GM19463 (cell line): ENCODE measurements around the gene TGM1.
A peak's percentile ranks its signal among the peaks of the same experiment; 100 is the strongest.

Experiments
- ATAC-seq: cut with Tn5 transposase; IDR thresholded peaks from one replicate; pipeline ENCODE4 v1.9.1; 2021; ENCODE audit warnings: mild to moderate bottlenecking, moderate library complexity; ENCODE audit not compliant: unreplicated experiment

TGM1 gene

DNA sequence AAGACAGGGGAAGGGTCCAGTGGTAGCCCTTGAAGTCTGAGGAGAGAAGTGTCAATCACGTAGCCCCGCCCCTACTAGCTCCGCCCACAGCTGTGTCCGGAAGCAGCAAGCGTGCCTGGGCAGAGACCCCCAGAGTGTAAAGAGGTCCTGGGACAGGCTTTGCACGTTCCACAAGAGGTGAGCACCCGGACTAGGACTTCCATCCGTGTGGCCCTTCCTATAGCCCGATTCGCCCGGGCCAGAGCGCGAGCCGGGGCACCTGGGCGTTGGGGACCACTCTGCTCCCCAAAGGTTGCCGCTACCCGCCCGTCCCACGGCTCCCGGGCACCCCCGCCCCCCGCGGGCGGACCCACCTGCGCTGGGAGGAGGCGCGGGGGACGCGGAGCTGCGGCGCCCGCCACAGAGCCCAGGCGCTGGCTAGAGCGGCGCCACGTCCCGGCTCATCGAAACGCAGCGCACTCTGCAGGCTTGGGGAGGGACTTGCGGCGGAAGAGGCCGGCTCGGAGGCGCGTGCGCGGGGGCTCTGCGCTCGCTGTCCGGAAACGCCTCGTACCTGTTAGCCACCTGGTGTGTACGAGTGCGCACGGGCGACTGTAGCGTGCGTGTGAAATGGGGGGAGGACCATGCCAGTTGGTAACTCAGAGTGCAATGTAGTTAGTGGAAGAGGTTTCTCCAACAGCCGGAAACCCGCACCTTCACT is 8.3 kb upstream of the TGM1 start, which contains the start of gene RABGGTA:
TSS of gene RABGGTA (minus strand) at position 464 of the 700 bp plus-strand sequence. CDS start 482 bp downstream, outside the sequence.
- peak; percentile 83 for ATAC-seq

DNA sequence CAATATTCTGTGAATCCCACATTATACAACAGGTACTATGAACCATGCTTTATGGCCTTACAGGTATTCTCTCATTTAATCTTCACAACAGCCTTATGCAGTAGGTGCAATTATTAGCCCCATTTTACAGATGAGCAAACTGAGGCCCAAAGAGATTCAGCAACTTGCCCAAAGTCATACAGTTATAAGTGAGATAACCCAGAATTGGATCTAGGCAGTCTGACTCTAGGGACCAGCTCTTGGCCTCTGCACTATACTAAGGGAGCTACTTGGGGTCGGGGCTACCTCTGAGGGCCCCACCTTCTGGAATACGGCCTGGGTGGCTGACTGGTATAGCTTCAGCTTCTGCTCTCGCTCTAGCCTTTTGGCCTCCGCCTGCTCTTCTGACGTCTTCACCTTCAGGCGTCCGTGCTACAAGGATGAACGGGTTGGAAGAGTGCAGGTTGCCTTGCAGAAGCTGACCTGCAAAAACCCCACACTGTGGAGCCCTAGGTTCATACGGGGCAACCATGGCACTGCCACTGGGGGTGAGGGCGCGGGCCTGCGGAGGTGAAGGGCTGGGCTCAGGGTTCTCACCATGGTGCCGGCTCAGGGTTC is 7.7 kb upstream of the TGM1 start:
- no peak for ATAC-seq

DNA sequence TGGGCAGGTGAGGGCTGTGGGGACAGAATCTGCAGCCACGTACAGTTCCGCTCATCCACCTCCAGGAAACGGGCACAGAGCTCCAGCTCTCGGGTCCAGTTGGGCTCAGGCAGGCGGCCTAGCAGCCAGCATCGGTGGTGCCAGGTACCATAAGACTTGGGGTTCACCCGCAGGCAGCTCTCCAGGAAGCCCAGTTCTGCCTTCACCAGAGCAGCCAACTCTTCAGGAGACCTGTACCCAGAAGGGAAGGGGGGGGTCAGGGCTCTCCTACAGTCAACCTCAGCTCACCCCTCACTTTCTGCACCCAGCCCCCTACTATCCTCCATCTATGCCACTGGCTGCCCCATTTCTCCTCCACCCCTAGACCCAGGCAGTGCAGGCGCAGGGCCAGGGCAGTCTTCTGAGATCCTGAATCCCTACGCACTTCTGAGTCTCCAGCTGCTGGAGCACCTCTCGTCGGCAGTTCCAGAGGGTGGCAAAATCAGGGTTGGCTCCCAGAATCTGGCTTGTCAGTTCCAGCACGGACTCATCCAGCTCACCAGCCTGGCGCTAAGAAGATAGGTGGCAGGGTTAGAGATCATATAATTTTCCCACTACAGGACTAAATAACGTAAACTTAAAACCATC is 7.0 kb upstream of the TGM1 start:
- no peak for ATAC-seq

DNA sequence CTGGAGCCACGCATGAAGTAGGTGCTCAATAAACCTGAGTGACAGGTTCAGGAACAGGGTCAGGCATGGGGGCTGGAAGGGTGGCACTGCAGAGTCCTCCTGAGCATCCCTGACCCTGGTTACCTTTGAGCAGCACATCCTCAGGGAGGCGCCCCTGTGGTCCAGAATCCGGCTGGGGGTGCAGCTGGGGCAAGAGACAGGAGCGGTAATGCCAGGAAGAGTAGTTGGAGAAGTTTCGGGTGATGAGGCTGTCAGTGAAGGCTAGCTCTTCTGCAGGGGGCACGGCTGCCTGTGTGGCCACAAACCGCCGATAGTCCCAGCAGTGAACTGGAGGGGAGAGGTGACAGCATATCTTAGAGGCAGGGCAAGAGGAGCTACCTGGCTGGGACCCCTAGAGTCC is 6.4 kb upstream of the TGM1 start:
- no peak for ATAC-seq

DNA sequence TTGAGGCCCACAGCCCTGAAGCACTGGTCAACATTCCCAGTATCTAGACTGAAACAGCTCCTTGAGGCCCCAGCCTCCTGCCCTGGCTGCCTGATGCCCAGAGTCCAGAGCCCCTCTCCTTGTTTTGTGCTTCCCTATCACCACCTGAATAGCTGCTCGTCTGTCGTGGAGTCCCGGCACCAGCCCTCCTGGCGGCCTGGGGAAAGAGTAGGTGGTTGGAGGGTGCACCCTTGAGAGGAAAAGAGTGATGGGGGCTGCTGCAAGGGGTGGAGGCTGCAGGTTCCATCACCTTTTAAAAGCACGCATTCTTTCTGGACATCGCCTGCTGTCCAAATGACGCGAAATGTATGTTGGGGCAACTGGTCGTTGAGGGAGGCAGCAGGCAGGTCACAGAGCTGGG is 5.2 kb upstream of the TGM1 start:
- ATAC-seq, result no peak

DNA sequence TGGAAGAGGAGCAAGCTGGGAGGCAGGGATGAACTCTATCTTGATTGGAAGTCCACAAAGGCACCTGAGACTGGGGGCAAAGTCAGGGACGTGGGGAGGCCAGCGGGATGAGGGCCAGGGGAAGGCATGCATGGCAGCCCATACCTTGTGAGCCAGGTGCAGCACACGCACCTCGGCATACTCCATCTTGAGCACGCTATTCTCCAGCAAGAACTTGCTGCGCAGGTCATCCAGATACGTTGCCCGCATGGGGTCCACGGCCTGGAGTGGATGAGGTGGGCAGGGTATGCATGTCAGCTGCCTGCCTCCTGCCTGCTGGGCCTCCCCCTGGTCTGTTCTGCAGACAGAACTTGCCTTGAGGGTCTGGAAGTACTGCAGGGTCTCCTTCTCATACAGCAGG is 4.5 kb upstream of the TGM1 start:
- ATAC-seq, result no peak

DNA sequence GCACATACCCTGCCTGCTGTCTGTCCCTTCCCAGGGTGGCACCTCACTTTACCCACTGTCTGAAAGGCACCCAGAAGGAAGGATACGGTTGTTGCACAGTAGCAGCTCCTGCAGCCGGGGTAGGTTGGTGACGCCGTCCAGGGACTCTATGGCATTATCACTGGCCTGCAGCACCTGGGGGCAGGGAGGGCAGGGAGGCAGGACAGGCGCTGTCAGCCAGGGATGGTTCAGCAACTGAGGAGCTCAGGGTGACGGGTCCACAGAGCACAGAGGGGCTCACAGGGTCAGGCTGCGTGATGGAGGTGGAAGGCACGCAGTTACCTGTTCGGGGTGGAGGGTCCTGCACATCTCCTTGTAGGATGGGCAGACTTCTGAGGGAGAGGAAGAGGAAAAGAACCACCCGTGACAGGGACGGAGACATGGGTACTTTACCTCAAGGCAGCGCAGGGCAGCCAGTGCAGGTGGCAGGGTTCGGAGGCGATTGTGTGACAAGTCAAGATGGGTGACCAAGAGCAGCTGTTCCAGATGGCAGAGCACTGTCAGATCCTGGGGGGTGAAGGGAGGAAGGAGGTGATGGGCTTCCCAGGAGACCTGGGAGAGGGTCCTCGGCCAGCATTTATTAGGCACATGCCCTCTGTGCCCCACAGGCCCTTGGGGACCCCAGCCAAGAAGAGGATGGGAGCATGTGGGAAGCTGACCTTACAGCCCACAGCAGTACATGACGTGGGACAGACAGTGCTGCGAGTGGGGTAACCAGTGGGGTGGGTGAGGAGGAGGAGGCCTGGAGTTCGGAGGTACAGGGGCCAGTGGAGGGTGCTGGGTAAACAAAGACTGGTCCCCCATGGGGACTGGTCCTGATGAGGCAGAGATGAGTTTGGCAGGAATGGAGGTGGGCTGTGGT is 3.6 kb upstream of the TGM1 start:
- no peak for ATAC-seq

DNA sequence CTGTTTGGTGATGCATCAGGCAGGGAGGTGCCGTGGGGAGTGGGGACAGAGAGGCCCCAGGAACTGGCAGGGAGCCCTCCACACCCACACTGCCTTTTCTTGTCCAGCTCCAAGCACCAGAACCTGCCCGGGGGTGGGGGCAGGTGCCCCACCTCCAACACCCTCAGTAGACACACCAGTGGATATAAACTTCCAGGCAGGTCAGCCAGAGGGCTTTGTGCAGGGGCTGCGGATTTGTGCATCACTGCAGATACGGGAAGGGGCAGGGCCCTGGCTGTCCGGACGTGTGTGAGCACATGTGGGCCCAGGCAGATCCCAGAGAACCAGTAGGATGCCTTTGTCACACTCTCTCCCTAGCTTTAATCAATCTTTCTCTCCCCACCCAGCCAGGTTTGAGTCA is 1.3 kb upstream of the TGM1 start:
- no peak for ATAC-seq

DNA sequence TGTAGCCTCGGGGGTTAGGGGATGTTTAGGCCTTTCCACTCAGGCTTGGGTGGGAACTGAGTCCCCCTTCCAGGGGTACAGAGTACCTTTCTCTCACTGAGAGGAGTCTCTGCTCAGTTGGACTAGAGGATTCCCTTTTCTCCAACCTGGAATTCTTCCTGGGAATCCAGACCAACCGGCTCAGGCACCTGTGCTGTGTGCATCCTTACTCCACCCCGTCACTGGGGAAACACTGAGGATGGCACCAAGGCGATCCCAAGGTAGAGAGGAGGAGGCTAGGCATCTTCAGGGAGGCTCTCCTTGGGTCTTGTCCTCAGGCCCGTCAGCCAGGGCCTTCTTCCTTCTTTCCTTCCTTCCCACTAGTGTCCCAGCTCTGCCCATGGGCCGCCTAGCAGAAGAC is 871 bp upstream of the TGM1 start:
- ATAC-seq, result no peak

DNA sequence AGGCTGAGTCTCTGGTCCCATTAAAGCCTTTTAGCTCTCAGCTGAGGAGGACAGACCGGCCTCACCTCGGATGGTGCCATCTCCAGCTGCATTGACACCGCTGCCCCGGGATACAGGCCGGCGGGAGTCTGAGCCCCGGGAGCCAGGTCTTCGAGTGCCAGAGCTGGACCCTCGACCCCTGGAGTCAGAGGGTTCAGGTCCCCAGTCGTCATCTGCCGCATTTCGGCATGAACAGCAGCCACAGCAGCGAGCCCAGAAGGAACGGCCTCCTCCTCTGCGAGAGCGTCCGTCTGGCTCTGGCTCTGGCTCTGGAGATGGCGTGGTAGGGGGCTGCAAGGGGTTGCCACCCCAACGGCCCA is 1.0 kb downstream of the TGM1 start:
- ATAC-seq, result no peak

DNA sequence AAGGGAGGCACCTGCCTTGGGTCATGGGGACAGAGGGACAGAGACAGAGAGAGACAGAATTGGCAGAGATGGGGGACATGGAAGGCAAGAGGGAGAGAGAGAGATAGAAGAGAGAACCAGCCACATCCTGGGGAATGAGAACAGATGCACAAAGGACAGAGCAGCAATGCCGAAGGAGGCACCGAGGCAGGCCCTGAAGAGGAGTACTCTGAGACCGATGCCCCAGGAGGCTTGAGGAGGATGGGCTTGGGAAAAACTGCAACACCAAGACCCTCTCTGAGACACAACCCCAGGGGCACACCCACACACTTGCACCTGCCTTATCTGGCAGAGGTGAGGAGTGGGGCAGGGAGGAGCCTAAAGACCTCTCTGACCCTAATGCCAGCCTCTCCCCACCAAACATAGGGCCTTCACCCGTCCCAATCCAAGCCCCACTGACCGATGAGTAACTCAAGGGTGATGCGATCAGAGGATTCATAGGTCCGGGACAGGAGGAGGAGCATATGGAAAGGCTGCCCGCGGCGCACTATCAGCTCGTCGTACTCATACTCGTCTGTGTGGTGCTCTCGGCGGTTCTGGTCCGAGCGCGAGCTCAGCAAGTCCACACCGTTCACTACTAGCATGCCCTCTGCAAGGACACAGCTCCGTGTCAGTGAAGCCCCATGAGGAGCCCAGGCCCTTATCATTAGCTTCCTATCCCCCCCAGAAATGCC is 1.6 kb downstream of the TGM1 start:
- no peak for ATAC-seq

DNA sequence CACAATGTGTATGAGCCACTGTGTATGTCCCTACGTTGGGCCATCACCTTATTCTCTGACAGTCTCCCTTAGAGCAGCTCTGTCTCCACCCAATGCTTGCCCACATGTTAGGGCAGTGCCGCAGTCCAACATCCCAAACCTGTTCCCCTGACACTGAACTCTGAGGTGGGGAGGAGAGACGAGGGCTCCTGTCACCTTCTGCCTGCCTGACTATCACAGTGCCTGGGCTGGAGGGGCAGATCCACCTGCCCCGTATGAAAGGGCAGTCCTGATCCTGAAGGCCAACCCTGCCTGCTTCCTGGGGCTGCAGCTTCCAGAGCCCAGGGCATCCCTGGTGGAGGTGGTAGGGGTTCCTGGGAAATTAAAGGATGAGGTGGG is 2.2 kb downstream of the TGM1 start:
- no peak for ATAC-seq

DNA sequence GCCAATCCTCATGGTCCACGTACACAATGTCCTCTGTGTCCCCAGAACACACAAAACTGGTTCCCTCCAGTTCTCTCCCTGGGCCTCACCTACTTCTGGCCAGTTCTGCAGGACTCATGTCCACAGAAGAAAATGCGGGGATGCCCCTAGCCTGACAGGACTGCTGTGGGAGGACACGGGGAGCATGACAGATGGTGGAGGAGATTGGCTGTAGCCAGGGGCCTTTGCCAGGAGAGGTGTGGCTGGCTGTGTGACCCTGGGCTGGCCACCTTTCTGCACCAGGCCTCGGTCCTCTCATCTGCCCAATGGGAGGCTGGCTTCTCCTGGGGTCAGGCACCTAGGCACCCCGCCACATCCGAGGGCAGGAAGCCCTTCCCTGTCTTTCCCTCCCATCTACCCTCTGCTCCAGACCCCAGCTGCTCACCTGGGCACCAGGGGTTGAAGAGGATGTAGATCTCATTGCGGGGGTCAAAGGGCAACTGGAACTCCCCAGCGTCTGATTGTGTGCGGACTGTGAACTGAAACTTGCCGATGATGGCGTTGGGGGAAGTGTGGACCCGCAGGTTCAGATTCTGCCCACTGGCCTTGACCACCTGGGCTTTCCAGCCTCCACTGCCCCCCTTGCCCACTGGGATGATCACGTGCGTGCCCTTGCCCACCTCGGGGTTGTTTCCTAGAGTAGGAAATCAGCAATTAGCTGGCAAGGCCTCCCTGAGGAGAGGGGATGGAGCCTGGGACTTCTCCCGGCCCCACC is 2.8 kb downstream of the TGM1 start:
- no peak for ATAC-seq

DNA sequence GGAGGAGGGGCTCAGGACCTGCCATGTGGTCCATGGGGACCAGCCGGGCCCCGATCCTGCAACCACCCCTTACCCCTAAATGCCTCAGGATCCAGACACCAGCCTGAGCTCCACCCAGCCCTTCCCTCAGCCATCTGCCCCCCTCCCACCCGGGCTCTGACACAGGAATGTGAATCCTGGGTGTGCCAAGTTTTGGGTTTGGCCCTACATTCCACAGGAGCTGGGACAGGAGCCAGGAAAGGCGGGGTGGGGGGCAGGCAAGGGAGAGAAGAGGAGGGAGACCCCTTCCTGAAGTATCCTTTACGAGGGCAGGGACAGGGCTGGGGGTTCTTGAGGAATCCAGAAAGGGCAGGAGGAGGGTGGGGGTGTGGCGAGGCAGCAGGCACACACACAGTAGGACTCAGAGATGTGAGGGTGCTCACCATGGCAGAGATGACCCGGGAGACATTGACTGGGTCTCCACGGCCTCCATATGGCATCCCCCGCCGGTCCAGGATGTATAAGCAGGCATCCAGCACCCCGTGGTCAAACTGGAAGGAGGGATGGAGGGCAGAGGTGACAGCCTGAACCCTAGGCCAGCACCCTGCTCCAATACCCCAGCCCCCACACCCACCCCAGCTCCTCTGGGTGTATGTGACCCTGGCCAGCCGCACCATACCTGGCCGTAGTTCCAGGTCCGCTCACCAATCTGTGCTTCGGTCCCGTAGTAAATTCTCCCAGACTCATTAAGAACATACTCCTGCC is 3.5 kb downstream of the TGM1 start:
- no peak for ATAC-seq

DNA sequence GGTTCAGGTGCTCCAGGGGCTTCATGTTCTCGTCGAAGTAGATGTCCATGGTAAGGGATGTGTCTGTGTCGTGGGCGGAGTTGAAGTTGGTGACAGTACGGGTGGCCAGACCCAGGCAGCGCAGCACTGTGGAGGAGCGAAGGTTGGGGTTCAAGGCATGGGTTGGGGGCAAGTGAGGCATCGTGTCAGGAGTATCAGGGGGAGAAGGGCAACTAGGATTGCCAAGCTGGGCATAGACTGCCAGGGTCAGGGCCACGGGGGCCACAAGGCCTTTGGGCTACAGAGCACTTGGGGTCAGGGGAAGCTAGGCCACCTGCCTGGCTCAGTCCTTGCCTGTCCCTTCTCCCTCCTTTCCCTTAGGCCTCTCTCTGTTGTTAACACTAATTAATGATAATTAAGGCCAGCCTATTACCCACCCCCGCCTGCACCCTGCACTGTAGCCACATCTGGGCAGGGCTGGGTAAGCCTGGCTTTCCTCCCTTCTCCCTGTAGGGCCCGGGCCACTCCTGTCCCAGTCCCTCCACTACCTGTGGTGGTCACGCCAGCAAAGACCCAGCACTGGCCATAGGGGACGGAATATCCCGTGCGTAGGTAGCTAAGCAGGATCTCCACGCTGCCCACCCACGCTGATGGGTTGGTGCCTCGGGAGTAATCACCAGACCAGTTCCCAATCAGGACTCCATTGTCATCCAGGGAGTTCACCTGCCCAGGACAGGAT is 4.3 kb downstream of the TGM1 start:
- ATAC-seq, result no peak

DNA sequence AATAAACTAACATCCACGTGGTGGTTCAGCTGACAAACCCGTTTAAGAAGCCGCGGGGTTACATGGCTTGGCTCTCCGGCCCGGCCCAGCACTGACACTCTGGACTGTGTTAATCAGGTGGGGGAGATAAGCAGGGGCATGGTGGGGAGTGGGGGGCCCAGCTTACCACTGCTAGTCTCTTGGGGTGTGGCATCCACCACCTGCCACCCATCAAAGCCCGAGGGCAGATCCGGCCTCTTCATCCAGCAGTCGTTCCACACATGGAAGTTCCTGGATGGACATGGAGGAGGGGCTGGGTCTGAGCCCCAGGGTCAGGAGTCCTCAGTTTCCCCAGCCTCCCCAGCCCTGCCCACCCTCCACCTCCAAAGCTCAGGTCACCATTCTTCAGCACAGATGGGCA is 4.9 kb downstream of the TGM1 start:
- ATAC-seq, result no peak

DNA sequence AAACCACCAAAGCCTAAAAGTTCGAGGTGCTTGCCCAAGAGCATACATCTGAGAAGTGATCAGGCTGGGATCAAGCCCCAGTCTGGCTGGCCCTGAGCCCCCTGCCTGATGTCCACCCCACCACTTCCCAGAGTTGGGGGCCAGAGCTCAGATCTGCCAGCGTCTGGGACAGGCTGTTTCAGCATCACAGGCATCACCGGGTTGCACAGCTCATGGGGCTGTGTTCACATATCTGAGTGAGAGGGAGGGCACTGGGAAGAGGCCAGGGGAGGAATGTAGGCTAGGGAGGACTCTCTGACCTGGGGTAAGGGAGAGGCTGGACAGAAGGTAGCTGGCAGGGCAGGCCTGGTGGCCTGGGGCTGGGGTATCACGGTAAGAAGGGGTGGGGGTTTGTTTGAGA is 6.0 kb downstream of the TGM1 start:
- ATAC-seq, result no peak

DNA sequence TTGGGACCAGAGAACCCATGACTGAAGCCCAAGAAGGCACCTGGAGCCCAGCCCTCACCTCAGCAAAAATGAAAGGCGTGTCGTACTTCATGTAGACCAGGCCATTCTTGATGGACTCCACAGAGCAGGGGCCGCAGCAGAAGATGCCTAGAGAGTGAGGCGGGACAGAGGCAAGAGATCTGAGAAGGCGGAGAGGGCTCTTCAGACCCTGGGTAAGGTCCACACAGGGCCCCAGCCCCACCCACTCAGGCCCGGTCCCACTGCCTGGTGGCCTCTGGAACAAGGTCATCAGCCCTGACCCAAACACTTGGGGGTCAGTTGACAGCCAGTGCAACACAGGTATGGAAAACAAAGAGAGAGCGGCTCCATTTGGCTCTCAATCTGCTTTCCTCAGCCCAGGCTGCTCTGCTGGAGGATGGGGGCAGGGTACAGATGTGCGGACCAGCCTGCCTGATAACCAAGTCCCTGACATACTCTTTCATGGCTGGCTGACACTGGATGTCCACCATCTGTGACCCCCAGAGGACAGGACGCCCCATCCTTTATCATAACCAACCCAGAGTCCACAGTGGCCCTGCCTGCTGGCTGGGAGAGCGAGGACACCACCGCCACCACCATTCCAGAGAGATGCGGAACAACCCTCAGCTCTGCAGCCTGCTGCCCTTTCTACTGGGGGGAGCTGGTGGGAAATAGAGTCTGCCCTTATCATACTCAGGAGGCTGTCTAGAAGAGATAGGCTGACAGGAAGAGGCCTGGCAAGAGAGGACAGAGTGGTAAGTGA is 6.9 kb downstream of the TGM1 start:
- ATAC-seq, result no peak
